CD4-positive, alpha-beta T cell treated with Interleukin-4 for 1 hour (primary cell): ENCODE data around the gene POMT1.

Source experiments
- DNase-seq, 2 donors: peaks; one replicate each; pipeline ENCODE4 v3.0.0-alpha.2; 2020 to 2022

The POMT1 gene

GRCh38 chr9:131476777-131477345, 25.9 kb upstream of the POMT1 start:
- no peak for DNase-seq

DNA sequence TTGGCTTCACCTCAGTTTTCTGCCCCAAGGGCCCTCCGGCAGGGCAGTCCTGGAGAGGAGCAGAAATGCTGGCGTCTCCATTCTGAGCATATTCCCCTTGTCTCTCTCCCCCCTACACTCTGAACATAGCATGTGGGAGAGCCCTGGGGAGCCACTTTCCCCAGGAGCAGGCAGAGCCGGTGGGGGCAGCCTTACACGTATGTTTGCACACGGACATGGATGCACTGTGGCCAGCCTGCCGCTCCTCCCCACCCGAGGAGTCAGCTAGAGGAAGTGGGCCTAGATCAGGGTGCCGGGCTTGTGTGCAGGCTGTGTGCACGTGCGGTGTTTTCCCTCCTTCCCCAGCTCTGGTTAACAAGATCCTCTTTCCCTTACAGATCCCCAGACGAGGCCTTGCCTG, 25.4 kb upstream of the POMT1 start:
- no peak for DNase-seq

- DNase-seq, result no peak
Measured at GRCh38 chr9:131477816-131478419, 24.8 kb upstream of the POMT1 start.

DNA sequence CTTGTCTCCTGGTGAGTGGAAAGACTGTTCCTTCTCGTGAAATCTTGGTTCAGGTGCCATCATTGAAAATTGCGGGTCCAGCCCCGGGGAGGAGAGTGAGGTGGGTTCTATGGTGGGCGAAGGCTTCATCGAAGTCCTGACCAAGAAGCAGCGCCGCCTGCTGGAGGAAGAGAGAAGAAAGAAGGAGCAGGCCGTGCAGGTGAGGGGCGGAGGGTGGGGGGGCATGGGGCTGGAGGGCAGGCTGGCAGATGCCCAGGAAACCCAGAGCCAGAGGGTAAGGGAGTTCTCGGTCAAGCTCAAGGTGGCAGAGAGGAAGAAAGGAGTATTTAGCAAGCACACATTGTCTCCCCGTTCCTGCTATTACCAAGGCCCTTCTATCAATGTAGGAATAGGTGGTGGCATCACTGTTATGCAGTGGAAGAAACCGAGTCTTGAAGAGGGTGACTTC, 24.3 kb upstream of the POMT1 start:
- peak; percentile 54 to 64 for DNase-seq

DNA sequence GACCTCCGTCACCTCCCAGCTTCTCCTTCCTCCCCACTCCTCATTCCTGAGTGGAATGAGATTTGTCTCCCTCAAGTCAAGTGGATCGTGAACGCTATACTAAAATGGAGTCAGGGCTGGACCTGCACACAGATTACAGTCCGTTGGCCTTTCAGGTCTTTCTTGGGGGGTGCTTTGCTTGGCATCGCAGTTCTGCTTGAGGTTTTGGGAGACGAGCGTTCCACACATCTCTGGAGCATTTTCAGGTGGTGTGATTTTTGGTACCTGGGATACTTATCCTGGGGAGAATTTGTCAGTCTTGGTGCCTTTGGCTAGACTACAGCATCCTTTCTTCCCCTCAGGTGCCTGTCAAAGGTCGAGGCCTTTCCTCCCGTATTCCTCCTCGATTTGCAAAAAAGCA, 23.8 kb upstream of the POMT1 start:
- no peak for DNase-seq

- DNase-seq, result no peak
Measured at GRCh38 chr9:131480258-131480657, 22.5 kb upstream of the POMT1 start.

DNA sequence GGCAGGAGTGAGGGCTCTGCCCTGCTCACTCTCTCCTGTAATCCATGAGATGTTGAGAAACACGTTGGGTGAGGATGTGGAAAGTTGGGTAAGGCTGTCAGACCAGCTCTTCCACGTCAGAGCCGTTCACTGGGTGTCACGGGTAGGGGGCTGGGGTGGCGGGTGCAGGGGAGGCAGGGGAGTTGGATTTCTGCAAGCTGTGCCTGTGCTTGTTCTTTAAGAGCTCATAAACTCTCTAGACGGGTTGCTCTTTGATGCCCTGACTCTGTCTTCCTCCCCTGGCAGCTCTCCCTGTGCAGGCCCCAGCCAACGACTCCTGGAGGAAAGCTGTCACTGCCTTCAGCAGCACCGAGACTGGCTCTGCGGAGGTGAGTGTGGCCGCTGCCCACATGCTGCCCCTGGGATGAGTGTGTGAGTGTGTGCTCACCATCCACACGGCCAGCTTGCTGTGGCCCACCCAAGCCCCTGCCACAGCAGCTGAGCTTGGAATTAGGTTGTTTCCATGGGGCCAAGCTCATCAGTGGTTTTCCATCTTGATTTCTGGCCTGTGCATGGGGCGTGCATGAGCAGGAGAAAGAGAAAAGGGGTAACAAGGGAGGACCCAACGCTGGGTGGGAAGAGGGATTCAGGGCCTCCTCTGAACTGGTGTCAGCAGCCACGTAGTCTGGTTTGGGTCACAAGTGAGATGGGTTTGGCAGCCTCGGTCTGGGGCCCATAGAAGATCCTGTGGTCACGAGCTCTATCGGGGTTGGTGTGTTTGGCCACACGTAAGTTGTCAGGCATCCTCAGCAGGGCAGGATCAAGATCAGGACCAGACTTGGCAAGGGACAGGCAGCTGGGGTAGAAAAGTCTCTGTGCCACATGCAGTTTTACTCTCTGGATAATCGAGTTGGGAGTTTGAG, 21.0 kb upstream of the POMT1 start:
- no peak for DNase-seq

DNA sequence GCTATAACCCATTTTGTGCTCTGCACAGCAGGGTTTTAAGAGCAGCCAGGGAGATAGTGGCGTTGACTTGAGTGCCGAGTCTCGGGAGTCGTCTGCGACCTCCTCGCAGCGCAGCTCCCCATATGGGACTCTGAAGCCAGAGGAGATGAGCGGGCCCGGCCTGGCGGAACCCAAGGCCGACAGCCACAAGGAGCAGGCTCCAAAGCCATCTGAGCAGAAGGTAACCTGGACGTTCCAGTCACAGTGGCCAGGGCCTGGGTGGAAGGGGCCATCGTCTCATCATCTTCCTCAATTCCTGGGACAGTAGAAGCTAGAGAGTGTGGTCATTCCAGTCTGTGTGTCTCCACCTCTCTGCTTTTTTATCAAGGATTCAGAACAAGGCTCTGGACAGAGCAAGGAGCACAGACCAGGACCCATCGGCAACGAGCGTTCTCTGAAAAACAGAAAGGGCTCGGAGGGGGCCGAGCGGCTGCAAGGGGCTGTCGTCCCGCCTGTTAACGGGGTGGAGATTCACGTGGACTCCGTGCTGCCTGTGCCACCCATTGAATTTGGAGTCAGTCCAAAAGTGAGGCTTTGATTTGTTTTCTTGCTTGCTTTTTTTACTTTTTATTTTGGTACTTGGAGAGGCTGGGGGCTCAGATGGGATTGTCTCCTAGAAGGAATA, 20.2 kb upstream of the POMT1 start:
- no peak for DNase-seq

- DNase-seq, result no peak
Measured at GRCh38 chr9:131483319-131484050, 19.2 kb upstream of the POMT1 start.

- no peak for DNase-seq
Measured at GRCh38 chr9:131484051-131484445, 18.7 kb upstream of the POMT1 start.

DNA sequence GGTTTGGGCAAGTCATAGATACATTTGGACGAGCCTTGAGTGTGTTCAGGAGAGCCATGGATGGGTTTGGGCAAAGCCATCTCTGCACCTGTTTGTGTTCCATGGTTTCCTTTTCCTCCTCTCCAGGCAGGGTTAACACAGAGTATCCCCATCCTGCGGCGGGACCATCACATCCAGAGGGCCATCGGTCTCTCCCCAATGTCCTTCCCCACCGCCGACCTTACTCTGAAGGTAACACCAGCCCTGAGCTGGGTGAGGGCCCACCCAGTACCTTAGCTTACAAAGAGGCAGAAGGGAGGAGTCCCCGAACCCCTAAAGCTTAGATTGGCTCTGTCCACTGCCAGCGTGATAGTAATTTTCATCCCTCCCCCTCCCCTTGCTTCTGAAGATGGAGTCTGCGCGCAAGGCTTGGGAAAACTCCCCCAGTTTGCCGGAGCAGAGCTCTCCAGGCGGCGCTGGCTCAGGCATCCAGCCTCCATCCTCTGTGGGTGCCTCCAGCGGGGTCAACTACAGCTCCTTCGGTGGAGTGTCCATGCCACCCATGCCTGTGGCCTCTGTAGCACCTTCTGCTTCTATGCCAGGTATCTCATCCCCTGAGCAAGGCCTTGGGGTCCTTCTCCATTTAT, 18.0 kb upstream of the POMT1 start:
- no peak for DNase-seq

DNA sequence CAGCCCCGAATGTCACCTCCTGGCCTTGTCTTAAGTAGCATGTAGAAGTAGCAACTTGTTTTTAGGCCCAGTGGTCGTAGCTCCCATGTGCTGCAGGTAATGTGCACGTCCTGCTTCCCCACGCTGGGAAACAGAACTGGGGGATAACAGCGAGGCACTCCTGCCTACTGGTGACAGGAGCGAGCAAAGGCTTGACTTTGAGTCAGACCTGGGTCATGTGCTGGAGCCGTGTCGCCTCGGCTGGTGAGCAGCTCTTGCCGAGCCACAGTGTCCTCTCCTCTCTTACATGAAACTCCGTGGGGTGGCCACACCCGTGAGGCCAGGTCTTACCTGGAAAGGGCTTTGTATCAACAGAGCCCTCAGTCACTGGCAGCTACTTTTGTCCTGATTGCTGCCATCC, 17.5 kb upstream of the POMT1 start:
- no peak for DNase-seq

- no peak for DNase-seq
Measured at GRCh38 chr9:131485728-131486422, 16.8 kb upstream of the POMT1 start.

DNA sequence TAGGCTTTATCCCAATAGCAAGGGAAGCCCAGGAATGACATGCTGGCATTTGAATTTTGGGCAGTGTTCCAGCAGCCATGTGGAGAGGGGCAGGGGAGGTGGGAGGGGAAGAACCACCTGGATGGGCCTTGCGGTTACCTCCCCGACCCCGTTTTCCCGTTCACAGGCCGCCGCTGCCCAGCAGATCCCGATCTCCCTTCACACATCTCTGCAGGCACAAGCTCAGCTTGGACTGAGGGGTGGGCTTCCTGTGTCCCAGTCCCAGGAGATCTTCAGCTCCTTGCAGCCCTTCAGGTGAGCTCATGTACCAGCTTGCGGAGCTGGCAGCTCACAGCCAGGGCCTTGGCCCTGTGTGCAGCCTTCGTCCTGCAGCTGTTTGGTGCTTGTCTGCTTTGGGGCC, 15.7 kb upstream of the POMT1 start:
- no peak for DNase-seq

- DNase-seq, result no peak
Measured at GRCh38 chr9:131487621-131488031, 15.1 kb upstream of the POMT1 start.

- DNase-seq, result no peak
Measured at GRCh38 chr9:131490514-131490913, 12.2 kb upstream of the POMT1 start.

DNA sequence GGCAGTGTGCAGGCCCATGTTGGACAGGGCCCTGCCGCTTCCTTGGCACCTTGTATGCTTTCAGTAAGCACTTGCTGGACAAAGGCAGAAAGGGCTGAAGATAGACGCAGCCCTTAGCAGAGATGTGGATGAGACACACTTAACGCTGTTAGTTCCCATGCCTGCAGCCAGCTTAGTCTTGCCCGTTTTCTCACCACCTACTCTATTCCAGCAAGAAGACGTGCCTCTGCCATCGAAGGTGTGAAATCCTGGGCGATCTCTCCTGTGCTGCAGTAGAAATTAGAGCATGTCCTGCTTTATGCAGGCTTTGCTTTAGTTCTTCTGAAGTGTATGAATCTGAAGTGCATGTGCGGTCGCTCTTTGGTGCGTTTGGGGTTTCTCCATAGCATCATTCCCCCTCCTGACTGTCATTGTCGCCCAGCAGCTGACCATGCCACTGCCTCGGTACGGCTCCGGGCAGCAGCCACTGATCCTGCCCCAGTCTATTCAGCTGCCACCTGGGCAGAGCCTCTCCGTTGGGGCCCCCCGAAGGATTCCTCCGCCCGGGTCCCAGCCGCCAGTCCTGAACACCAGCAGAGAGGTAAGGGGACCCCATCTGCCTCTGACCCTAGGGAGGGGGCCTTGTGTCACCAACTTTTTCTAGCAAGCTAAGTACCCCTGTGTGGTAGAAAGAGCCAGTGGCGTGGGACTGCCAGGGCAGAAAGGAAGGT, 11.6 kb upstream of the POMT1 start:
- DNase-seq, result no peak

DNA sequence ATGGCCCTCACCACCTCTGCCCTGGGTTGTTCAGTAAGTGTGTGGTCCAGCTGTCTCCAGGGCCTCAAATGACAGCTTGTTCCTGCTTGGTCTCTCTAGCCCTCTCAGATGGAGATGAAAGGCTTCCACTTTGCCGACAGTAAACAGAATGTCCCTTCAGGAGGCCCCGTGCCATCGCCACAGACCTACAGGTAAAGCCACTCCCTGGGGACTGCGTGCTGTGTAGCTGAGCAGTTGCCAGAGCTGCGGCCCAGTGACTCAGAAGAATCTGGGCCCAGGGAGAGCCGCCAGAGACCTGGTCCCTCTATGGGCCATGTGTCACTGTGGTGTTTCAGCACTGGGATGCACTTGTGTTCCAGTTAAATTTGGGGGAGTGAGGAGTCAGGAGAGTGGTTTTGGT, 10.6 kb upstream of the POMT1 start:
- DNase-seq, result no peak

DNA sequence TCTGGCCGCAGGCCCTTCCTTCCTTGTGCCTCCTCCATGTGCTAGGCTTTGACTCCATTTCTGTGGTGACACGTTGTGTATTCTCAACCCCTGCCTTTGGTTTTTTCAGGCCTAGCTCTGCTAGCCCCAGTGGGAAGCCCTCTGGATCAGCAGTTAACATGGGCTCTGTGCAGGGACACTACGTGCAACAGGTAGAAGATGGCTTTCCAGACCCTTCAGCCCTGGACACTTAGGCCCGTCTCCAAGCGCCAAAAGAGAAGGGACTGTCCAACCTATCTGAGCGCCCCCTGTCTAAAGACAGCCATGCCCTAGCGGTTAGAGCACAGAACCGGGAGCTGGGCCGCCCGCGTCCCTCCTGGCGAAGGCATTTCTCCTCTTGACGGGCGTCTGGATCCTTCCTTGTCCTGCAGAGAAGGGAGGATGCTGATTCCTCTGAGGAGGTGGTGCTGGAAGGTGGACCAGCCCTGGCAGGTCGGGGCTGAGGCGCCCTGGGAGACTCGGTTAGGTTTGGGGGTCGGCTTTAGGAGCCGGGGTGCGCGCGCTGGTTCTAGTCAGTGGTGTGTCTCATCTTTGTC, 8.3 kb upstream of the POMT1 start:
- DNase-seq, result no peak

DNA sequence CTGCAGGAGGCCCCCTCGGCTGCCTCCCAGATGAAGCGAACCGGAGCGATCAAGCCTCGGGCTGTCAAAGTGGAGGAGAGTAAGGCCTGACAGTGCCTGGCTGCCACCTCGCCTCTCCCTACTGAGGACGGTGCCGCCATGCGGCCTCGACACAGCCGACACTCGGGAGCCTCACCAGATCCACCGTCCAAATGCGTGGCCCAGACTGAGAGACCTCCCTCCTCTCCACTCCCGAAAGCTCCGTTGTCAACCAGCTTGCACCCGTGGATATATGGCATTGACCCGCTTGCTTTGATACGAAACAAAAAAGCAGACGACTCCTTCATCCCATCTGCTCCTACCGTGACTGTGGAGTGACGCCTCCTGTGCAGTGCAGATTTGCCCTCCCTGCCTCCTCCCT, 6.9 kb upstream of the POMT1 start:
- DNase-seq, result no peak
